GM21576 (cell line): Measurements from ENCODE around the gene P3R3URF.

ENCODE experiments used
- ATAC-seq: cut with Tn5 transposase; IDR thresholded peaks from one replicate; pipeline ENCODE4 v1.9.1; 2021; ENCODE audit warnings: mild to moderate bottlenecking, moderate library complexity; ENCODE audit not compliant: unreplicated experiment

The P3R3URF gene

GRCh38 chr1:46194641-46195193 is 18.4 kb upstream of the P3R3URF start:
- no peak for ATAC-seq

GRCh38 chr1:46193984-46194570 is 17.8 kb upstream of the P3R3URF start:
- ATAC-seq = no peak

GRCh38 chr1:46193285-46193684 is 17.0 kb upstream of the P3R3URF start:
- ATAC-seq = no peak

GRCh38 chr1:46192171-46192570 is 15.9 kb upstream of the P3R3URF start:
- no peak for ATAC-seq

- no peak for ATAC-seq
These were observed 14.9 kb upstream of the P3R3URF start for GRCh38 chr1:46191033-46191701.

GRCh38 chr1:46190539-46190938 is 14.3 kb upstream of the P3R3URF start:
- ATAC-seq = no peak

- ATAC-seq = no peak
These were observed 12.2 kb upstream of the P3R3URF start for GRCh38 chr1:46188295-46189030.

- ATAC-seq = no peak
These were observed 11.0 kb upstream of the P3R3URF start for GRCh38 chr1:46187106-46187869.

- no peak for ATAC-seq
These were observed 9.8 kb upstream of the P3R3URF start for GRCh38 chr1:46186076-46186475.

- no peak for ATAC-seq
These were observed 8.8 kb upstream of the P3R3URF start for GRCh38 chr1:46184920-46185658.

GRCh38 chr1:46183926-46184557 is 7.8 kb upstream of the P3R3URF start:
- ATAC-seq = peak; percentile 48

GRCh38 chr1:46183079-46183847 is 7.0 kb upstream of the P3R3URF start:
- no peak for ATAC-seq

- ATAC-seq = no peak
These were observed 5.3 kb upstream of the P3R3URF start for GRCh38 chr1:46181343-46182260.

GRCh38 chr1:46180082-46180616 is 3.9 kb upstream of the P3R3URF start:
- no peak for ATAC-seq

- no peak for ATAC-seq
These were observed 3.1 kb upstream of the P3R3URF start for GRCh38 chr1:46179138-46180081.

GRCh38 chr1:46175243-46175642 is 1.0 kb downstream of the P3R3URF start:
- no peak for ATAC-seq
